ENCODE data around the gene BICC1. TPM values are rescaled to one million over a fixed set of nuclear protein-coding genes. Genes with fewer than 3 reads are reported as not detected.

BICC1 gene
- total RNA-seq, 1 experiment from 2014 or later, result 70.2 TPM

DNA sequence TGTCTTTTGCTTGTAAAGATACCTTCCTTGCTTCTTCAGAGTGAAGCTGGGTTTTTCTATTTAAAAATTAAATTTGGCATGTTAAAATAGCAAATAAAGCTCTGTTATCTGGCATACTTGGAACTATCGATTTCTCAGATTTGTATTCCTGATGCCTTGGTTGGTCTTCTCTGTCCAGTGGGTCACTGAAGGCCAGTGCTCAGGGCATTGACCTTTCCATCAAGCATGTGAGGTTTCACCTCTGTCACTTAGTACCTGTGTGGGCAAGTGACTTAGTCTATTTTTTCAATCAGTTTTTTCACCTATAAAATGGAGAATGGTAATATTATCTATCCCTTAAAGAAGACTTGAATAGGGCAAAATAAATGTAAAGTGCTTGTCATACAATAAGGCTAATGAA, 311.3 kb downstream of the BICC1 start:
- BruUV-seq (replicated peaks), result no TSS peak
- intact Hi-C loops (cut with micrococcal nuclease; ENCODE audit: unreplicated experiment), result no loop called here
- no peak overlapping the region for H3K27ac Mint-ChIP-seq (ENCODE audit: unreplicated experiment)
- H3K4me3 Mint-ChIP-seq (ENCODE audit: low read depth, unreplicated experiment), result no peak overlapping the region
- peaks cover 22% of the 10 kb centered on the region for H3K4me1 Mint-ChIP-seq (ENCODE audit: low read depth, unreplicated experiment)
- H3K27me3 Mint-ChIP-seq (ENCODE audit: unreplicated experiment), result no peaks in the 10 kb centered on the region
- CTCF ChIA-PET, result no interaction called here
- TF ChIP-seq, protein P1, sequence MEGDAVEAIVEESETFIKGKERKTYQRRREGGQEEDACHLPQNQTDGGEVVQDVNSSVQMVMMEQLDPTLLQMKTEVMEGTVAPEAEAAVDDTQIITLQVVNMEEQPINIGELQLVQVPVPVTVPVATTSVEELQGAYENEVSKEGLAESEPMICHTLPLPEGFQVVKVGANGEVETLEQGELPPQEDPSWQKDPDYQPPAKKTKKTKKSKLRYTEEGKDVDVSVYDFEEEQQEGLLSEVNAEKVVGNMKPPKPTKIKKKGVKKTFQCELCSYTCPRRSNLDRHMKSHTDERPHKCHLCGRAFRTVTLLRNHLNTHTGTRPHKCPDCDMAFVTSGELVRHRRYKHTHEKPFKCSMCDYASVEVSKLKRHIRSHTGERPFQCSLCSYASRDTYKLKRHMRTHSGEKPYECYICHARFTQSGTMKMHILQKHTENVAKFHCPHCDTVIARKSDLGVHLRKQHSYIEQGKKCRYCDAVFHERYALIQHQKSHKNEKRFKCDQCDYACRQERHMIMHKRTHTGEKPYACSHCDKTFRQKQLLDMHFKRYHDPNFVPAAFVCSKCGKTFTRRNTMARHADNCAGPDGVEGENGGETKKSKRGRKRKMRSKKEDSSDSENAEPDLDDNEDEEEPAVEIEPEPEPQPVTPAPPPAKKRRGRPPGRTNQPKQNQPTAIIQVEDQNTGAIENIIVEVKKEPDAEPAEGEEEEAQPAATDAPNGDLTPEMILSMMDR (IDR thresholded peaks at IDR 0.05; ENCODE audit: unreplicated experiment), result no peak
- no peaks in the 10 kb centered on the region for H3K9me3 Mint-ChIP-seq (ENCODE audit: low read depth, unreplicated experiment)
- H3K36me3 Mint-ChIP-seq (ENCODE audit: insufficient read depth, unreplicated experiment), result peaks cover 20% of the 10 kb centered on the region
- DNase-seq, result no peak

DNA sequence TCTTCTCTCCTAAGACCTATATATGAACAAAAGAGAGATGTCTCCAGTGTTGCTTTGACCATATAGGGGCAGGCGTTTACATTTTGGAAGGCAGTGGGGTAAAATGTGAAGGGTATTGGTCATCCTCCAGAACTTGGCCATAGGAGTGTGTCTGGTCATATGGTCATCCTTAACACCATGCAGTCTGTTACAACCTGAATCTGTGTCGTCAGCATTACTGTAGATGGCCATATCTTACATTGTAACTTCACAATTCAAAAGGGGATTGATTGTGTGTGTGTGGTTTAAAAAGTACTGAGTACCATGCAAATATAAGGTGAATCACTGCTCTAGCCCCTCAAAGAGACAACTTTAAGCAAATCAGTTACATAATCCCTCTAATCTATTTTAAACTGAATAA, 311.7 kb downstream of the BICC1 start:
- BruUV-seq (replicated peaks), result no TSS peak
- no peak overlapping the region for H3K4me3 Mint-ChIP-seq (ENCODE audit: low read depth, unreplicated experiment)
- no peaks in the 10 kb centered on the region for H3K9me3 Mint-ChIP-seq (ENCODE audit: low read depth, unreplicated experiment)
- CTCF ChIA-PET, result no interaction called here
- no peaks in the 10 kb centered on the region for H3K27me3 Mint-ChIP-seq (ENCODE audit: unreplicated experiment)
- H3K36me3 Mint-ChIP-seq (ENCODE audit: insufficient read depth, unreplicated experiment), result peaks cover 20% of the 10 kb centered on the region
- H3K27ac Mint-ChIP-seq (ENCODE audit: unreplicated experiment), result no peak overlapping the region
- DNase-seq, result no peak
- H3K4me1 Mint-ChIP-seq (ENCODE audit: low read depth, unreplicated experiment), result peaks cover 22% of the 10 kb centered on the region
- TF ChIP-seq, protein P1 (IDR thresholded peaks at IDR 0.05; ENCODE audit: unreplicated experiment), result no peak
- intact Hi-C loops (cut with micrococcal nuclease; ENCODE audit: unreplicated experiment), result no loop called here

DNA sequence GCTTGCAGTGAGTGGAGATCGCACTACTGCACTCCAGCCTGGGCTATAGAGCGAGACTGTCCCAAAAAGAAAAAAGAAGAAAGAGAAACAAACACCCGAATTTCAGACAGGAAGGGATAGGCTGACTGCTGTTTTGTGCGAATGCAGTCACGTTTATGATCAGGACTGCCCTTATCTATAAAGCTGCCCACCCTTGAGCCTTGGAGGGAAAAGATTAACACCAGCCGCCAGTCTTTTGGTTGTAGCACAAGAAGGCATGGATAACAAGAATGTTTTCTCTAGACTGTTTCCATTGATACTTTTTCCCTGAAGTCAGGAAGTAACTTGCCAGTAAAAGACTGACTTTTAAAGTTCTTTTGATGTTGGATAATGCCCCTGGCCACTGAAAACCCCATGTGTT, 314.0 kb downstream of the BICC1 start:
- Mint-ChIP-seq H3K4me1 (ENCODE audit: low read depth, unreplicated experiment) (no peaks in the 10 kb centered on the region), H3K36me3 (ENCODE audit: insufficient read depth, unreplicated experiment) (peaks cover 15% of the 10 kb centered on the region), H3K27ac (ENCODE audit: unreplicated experiment) (no peak overlapping the region), H3K4me3 (ENCODE audit: low read depth, unreplicated experiment) (no peak overlapping the region), H3K27me3 (ENCODE audit: unreplicated experiment) (no peaks in the 10 kb centered on the region), H3K9me3 (ENCODE audit: low read depth, unreplicated experiment) (no peaks in the 10 kb centered on the region)
- TF ChIP-seq, protein P1 (IDR thresholded peaks at IDR 0.05; ENCODE audit: unreplicated experiment), result no peak
- CTCF ChIA-PET, result no interaction called here
- intact Hi-C loops (cut with micrococcal nuclease; ENCODE audit: unreplicated experiment), result no loop called here
- no peak for DNase-seq
- no TSS peak for BruUV-seq (replicated peaks)

DNA sequence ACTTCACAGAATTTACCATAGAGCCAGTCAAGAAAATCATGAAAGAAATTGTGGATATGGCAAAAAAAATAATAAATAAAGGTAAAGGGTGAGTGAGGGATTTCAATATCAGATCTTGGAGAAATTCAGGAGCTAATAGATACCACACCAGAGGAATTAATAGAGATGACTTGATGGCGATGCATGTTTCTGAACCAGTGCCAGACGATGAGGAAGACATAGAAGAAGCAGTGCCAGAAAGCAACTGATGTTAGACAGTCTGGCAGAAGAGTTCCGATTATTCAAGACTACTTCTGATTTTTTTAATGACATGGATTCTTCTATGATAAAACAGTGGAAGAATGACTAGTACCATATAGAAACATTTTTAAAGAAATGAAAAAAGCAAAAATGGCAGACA, 314.7 kb downstream of the BICC1 start:
- TF ChIP-seq, protein P1 (IDR thresholded peaks at IDR 0.05; ENCODE audit: unreplicated experiment), result no peak
- intact Hi-C loops (cut with micrococcal nuclease; ENCODE audit: unreplicated experiment), result no loop called here
- no TSS peak for BruUV-seq (replicated peaks)
- Mint-ChIP-seq H3K27ac (ENCODE audit: unreplicated experiment) (no peak overlapping the region), H3K4me1 (ENCODE audit: low read depth, unreplicated experiment) (no peaks in the 10 kb centered on the region), H3K27me3 (ENCODE audit: unreplicated experiment) (no peaks in the 10 kb centered on the region), H3K4me3 (ENCODE audit: low read depth, unreplicated experiment) (no peak overlapping the region), H3K9me3 (ENCODE audit: low read depth, unreplicated experiment) (no peaks in the 10 kb centered on the region), H3K36me3 (ENCODE audit: insufficient read depth, unreplicated experiment) (peaks cover 15% of the 10 kb centered on the region)
- CTCF ChIA-PET, result no interaction called here
- no peak for DNase-seq

DNA sequence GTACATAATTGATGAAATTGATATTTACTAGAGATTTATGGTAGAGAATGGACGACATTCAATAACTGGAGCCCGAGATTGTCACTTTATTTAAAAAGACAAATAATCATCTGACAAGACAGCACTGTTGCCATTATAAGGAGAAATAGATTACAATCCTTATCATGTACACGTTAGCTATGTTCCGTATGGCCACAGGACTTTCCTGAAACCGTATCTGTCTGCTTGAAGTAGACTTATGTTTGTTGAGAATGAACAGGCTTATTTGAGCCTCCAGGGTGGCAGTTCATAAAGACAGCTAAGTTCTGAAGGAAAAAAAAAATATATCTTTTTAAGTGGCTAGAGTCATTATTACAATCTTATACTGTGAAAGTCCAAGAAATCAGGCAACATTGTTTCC, 317.2 kb downstream of the BICC1 start:
- no peak overlapping the region for H3K4me3 Mint-ChIP-seq (ENCODE audit: low read depth, unreplicated experiment)
- DNase-seq, result no peak
- BruUV-seq (replicated peaks), result no TSS peak
- peaks cover 10% of the 10 kb centered on the region for H3K36me3 Mint-ChIP-seq (ENCODE audit: insufficient read depth, unreplicated experiment)
- CTCF ChIA-PET, result no interaction called here
- no peaks in the 10 kb centered on the region for H3K27me3 Mint-ChIP-seq (ENCODE audit: unreplicated experiment)
- no peak overlapping the region for H3K27ac Mint-ChIP-seq (ENCODE audit: unreplicated experiment)
- no peaks in the 10 kb centered on the region for H3K4me1 Mint-ChIP-seq (ENCODE audit: low read depth, unreplicated experiment)
- H3K9me3 Mint-ChIP-seq (ENCODE audit: low read depth, unreplicated experiment), result no peaks in the 10 kb centered on the region
- TF ChIP-seq, protein P1 (IDR thresholded peaks at IDR 0.05; ENCODE audit: unreplicated experiment), result no peak
- intact Hi-C loops (cut with micrococcal nuclease; ENCODE audit: unreplicated experiment), result no loop called here
